Skin epidermis (tissue), 12 donors: ENCODE measurements around the gene CFAP77.

Source experiments
- H3K27ac ChIP-seq, 21 experiments: fragments of 200-600 bp; sonication (generic) in 11 of 21; one replicate each; pipeline ENCODE4 v1.5.0; 2020; ENCODE audit warnings: mild to moderate bottlenecking in 3 of 21, inconsistent platforms in 2 of 21, moderate library complexity in 2 of 21
- H3K4me3 ChIP-seq, 7 experiments: fragments of 200-600 bp; sonication (generic) in 2 of 7; one replicate each; pipeline ENCODE4 v1.5.0; 2020; ENCODE audit warnings: inconsistent platforms in 2 of 7, mild to moderate bottlenecking in 2 of 7, moderate library complexity in 1 of 7

Gene CFAP77

DNA sequence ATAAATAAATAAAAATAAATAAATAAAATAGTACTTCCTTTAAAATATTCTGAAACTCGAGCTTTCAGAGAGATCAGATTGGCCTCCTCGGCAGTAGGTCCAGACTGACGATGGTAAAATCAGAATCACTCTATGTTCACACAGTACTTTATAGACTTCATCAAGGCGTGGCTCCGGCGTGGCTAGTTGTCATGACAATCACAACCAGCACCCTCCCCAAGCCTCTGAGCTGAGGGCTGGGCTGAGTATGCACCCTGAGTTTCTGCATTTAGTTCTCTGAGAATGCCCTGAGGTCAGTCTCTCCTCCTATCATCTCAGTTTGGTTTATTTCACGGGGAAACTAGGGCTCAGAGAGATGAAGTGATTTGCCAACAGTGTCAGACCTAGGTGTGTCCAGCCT is 129.1 kb downstream of the CFAP77 start:
- no peak overlapping the region for H3K4me3 ChIP-seq
- no peak overlapping the region for H3K27ac ChIP-seq

DNA sequence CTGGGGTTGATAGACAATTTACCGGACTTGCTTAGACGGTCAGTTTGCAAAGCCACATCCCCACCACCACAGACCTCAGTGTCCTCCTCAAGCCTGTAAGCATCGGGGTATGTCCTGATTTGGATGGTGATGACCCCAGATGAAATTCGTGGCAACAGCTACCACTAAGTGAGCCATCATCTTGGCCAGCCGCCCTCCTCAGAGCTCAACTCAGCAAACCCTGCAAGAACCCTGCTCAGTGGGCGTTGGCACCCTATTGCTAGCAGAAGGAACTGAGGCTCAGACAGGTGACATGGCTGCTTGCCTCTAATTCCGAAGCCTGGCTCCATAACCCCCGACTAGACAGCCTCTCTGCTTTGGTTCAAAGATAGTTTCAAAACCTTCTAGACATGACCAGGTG is 131.0 kb downstream of the CFAP77 start:
- H3K4me3 ChIP-seq: no peak overlapping the region
- no peak overlapping the region for H3K27ac ChIP-seq

DNA sequence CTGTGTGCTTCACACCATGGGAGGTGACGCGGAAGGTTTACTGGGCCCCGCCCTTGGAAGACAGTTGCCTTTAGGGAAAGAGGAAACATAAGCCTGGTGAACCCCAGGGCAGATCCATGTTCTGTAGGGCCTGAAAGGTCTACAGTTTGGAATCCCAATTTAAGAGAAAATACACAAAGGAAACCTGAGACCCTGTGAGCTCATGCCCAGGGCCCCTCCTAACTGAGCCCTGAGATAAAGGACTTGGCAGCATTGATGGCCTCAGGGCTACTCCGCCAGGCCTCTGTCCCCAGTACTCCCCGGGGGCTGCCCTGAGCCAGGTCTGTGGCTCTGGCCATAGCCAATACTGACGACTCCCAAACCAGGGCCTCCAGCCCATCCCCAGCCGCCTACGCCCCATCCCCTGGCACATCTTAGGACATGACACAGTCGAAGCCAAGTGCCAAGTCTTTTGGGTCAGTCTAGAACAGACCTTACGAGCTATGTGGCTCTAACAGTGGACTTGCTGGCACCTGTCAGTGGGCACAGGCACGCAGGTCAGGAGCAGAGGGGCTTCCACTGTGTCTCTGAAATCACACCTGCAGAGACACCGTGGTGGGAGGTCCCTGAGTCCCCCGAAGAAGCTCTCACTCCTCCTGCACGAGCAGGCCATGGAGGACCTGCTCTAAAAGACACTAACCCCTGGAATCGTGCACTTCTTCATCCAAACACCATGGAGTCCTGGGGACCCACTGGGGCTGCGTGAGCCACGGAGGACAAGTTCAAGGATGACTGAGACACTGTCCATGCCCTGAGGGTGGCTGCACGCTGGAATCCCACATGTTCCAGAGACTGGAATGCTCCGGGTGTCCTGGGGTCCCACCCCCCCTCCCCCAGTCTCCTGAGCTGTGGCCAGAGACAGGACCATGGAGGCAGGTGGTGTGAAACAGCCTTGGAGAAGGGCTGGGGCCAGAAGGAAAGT is 132.1 kb downstream of the CFAP77 start:
- Histone ChIP-seq H3K4me3 (no peak overlapping the region), H3K27ac (no peak overlapping the region)

DNA sequence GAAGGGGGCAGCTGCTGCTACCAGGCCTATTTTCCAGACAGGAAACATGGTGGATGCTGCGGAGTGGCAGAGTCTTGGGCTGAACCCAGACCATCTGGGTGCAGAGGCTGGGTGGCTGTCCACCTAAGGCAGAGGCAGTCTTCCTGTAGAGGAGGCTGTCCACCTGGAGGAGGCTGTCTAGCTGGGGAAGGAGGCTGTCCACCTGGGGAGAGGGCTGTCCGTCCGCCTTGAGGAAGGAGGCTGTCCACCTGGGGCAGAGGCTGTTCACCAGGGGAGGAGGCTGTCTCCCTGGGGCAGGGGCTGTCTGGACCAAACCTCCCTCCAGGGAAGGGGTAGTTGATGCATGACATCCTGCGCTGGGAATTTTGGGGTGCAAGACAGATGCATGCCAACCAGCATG is 133.2 kb downstream of the CFAP77 start:
- Histone ChIP-seq H3K27ac (no peak overlapping the region), H3K4me3 (no peak overlapping the region)

DNA sequence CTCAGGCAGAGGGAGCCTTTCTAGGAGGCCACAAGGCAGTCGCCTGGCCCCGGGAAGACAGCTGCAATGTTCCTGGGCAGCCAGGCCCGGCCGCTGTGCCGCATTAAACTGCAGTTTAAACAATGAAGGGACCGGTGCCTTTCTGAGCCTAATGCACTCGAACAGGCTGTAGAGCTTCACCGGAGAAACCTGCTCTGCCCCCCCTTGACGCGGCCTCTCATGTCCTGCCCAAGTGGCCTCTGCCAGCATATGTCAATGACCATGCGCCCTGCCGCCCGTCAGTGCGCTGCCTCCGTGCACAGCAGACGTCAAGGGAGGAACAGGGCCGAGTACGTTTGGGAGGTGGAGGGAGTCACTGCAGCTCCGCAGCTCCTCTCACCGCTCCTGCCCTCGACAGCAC is 133.9 kb downstream of the CFAP77 start:
- Histone ChIP-seq H3K27ac (no peak overlapping the region), H3K4me3 (no peak overlapping the region)

DNA sequence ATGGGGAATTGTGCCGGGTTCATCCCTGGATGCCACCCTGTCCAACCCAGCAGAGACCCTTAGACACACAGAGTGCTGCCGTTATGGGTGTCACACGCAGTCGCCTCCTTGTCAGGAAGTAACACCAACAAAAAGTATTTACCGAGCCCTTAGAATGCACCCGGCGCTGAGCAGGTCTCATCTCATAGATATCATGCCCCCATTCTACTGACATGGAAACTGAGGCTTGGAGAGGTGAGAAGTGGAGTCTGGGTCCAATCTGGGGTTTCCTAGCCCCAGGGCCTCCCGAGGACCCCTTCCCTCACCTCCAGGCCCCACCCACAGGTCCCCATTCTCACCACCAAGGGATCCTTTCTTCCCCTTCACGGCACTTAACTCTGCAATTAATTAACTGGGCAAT is 135.6 kb downstream of the CFAP77 start:
- no peak overlapping the region for H3K27ac ChIP-seq
- H3K4me3 ChIP-seq: no peak overlapping the region

DNA sequence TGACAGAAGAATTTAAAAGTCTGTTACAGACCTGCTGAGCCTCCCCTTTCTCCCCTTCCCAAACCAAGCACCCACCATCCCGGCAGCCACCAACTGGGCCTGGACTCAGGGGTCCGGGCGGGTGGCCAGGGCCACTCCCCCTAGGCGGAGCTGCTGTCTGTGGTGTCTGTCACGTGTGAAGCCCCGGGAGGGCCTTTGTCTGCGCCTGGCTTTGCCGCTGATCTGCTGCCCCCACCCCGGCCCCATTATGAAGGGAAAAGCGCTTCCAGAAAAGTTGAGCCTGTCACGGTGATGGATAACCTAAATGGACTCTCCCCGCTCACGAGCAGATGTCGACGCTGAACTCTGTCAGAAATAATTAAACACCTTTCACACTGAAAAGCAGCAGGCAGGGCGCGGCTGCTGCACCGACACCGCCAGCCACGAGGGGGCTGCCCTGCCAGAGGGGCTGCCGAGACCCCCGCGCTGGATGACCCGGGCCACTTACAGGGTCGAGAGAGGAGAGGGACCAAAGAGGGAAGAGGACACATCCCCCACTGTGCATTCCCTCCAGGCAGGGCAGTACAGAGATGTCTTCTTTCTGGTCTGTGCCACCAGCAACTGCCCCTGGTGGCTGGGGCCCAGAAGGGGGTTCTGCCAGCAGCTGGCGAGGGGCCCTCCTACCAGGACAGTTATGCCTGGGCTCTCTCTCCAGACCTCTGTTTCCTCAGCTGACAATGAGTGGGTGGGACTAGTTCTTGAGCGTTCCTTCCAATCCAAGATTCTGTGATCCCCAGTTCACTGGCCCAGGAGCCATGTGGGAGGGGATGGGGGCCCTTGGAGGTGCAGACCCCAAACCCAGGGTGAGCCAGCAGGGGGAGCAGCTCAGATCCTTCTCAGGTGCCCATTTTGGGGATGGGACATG is 136.4 kb downstream of the CFAP77 start:
- H3K27ac ChIP-seq: no peak overlapping the region
- H3K4me3 ChIP-seq: no peak overlapping the region

DNA sequence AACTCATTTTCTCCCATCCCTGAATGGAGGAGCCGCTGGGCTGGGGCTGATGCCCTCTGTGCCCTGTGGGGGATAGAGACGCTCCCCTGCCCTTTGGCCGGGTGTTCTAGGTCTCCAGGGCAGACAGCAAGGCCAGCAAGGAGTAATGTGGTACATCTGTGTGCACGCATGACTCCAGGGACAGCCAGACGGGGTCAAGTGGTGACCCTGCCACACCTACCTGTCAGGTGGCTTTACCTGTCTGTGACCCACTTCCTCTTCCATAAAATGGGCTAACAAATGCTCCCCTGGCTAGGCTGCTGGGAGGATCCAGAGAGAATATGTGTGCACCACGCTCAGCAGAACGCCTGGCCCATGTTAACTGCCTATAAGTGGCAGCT is 137.0 kb downstream of the CFAP77 start:
- no peak overlapping the region for H3K4me3 ChIP-seq
- no peak overlapping the region for H3K27ac ChIP-seq

DNA sequence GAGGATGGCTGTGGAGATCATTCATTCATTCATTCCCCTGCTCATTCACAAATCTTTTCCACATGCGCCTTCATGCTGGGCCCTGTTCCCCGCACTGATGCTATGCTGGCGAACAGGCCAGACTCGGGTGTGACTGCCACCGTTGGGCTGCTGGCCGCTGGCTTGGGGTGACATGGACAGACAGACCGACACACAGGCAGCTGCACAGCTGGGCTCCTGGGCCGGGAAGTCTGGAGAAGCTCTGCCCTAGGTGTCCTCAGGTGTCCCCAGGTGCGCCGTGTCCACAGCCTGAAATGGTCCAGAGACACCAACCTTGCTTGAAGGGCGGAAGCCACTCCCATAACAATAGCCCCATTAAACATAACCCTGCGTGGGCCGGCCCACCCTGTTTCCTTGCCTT is 137.4 kb downstream of the CFAP77 start:
- Histone ChIP-seq H3K4me3 (no peak overlapping the region), H3K27ac (no peak overlapping the region)

DNA sequence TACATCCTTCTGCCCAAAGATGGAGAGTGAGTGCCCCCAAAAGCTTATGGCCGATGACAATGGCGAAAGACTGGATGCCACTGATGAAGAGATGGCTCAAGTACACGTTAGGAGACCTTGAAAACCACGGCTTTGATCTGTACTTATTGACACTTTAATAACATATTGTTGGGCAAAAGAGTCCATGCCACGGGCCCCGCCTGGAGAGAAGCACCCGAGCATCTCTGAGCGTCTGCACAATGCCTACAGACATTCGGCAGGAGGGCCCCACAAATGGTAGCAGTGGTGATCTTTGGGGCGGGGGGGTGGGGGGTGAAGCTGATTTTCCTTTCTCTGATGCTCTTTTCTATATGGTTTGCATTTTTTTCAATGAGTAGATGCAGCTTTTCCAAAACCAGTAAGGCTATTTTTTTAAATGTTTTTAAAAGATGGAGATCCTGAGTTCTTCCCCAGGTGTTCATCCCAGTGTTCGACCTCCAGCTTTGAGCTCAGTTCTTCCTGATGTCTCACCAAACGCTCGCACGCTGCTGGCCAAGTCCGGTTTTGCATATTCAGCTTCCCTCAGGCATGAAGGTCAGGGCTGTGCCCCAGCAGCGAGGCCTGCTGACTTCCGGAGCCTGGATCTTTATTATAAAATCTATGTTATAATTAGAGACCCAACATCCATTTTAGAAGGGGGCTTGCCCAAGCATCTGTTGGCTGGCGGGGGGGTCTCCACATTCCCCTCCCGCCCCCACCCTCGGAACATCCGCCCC is 138.1 kb downstream of the CFAP77 start:
- no peak overlapping the region for H3K4me3 ChIP-seq
- no peak overlapping the region for H3K27ac ChIP-seq

DNA sequence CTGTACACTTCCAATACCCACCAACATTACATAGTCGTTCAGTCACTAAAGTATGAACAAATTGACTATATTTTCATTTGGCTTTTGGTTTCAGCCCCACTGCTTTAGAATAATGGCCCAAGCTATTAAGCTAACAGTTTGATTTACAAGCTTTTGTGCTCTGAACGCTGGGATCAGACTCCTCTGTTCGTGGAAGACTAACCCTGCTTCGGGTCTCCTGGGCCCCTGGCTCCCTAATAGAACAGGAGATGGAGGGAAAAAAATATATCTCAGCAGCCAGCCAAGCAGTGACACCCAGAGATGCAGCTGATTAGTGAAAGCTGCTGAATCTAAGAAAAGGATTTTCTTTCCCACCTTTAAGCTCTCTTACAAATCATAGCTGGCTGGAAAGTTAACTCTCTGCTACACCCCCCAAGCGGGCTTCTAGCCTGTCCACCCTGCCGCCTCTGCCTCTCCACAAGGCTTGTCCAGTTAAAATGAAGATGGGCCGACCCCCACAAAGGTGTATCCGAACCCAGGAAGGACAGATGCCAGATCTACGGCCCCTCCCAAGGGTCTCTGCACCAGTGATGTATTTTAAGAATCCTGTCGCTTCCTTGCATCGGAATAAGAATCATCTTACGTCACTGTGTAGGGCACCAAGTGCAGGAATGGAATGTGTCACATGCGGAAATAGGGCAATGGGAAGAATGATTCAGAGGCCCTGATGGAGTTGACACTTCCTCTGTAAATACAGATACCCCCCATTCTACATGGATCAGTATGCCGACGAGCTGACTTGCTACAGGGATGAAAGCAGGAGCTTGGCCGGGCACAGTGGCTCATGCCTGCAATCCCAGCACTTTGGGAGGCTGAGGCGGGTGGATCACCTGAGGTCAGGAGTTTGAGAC is 139.0 kb downstream of the CFAP77 start:
- H3K27ac ChIP-seq: no peak overlapping the region

DNA sequence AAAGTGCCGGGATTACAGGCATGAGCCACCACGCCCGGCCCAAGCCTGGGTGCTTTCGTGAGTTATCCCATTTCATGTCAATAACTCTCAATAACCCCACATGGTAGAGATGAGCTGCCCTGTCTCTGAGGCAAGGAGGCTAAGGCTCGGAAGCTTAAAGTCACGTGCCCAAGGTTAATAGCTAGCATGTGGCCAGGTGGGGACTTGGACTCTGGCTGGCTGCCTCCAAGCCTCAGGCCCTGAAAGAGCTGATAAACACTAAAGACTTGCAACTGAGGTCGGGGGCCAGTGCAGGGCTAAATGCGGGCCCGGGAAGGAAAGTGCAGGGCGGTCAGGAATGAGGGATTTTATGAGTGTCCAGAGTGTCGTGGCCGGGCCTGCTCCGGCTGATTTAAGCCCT is 141.5 kb downstream of the CFAP77 start:
- Histone ChIP-seq H3K4me3 (no peak overlapping the region), H3K27ac (no peak overlapping the region)

More for the DNA sequence above, 139.0 kb downstream of the CFAP77 start:
- H3K4me3 ChIP-seq: no peak overlapping the region

DNA sequence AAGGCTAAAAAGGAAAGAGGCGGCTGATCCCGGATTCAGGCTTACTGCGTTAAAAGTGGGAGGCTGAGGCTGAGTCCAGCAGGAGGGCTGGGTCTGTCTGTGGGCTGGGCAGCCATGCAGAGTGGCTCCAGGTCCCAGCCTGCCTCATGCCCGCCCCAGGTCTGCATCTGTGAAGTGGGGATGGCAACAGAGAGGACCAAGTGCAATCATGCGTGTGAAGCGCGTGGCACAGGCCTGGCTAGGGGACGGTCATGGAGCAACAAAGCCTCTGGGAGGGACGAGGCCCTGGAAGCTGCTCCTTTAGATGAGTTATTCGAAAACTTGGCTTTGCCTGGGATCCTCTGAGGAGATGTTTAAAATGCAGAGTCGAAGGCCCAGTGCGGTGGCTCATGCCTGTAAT is 142.0 kb downstream of the CFAP77 start:
- no peak overlapping the region for H3K27ac ChIP-seq

DNA sequence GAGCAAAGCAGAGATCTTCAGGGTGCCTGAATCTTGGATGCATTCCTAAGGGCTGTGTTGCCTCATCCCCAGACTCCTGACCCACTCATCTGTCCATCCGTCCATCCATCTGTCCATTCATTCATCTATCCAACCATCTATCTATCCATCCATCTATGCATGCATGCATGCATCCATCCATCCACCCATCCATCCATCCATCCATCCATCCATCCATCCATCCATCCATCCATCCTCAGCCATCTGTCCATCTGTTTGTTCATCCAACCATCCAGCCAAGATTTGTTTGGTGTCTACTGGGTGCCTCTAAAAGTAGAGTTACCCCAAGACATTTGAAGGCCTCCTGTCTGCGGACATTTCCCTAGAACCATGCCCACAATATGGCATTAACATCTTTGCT is 144.7 kb downstream of the CFAP77 start:
- Histone ChIP-seq H3K4me3 (no peak overlapping the region), H3K27ac (no peak overlapping the region)

More for the DNA sequence above, 142.0 kb downstream of the CFAP77 start:
- no peak overlapping the region for H3K4me3 ChIP-seq

DNA sequence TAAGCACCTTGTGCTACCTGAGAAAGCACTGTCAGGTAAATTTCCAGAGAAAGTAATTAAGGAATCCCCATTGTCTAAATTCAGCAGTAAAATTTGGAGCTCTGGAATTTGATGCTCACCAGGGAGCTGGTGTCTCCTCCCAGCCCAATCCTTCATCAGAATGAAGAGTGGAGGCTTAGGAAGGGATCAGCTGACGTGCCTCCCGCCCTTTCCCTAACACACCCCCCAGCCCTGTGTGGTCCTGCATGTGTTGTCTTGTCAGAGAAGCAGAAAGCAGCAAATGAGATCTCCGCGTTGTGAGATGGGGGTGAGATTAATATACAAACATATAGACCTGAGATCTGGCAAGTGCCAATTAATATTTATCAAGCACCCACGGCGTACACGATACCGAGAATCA is 145.5 kb downstream of the CFAP77 start:
- H3K27ac ChIP-seq: no peak overlapping the region
- no peak overlapping the region for H3K4me3 ChIP-seq

DNA sequence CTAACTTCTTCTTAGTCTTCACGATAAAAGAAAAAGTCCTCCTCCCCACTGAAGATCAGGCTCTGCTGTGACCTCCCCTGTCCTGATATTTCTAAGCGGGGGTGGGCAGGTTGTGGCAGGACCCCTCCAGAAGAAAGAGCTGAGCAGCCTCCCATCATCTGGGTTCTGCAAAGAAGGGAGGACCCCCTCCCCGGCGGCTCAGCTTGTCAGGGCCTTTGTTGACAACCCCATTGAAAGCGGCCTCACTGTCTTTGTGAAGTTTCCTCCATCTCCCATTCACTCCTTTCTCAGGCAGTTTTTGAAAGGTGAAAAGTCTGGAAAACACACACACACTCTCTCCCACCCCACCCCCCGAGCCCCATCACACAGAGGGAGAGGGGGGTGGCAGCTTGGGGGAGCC is 146.2 kb downstream of the CFAP77 start:
- Histone ChIP-seq H3K4me3 (no peak overlapping the region), H3K27ac (no peak overlapping the region)

DNA sequence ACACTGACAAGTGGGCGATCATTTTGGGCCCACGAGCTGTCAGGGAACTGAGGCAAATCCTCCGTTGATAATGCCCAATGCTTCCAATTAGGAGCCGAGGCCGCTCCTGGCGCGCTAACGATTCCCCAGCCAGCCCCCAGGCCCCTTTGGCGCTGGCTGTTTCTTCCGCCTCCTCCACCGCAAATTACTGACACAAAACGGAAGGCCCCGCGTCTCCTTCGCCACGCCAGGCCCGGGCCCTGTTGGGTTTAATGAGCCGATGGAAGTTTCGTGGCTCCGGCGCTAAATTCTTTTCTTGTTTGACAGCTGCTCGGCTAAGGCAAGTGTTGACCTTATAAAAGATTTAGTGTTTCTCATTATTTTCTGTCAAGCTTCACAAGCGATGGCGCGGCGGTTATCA is 146.7 kb downstream of the CFAP77 start:
- H3K27ac ChIP-seq: no peak overlapping the region
- H3K4me3 ChIP-seq: no peak overlapping the region

DNA sequence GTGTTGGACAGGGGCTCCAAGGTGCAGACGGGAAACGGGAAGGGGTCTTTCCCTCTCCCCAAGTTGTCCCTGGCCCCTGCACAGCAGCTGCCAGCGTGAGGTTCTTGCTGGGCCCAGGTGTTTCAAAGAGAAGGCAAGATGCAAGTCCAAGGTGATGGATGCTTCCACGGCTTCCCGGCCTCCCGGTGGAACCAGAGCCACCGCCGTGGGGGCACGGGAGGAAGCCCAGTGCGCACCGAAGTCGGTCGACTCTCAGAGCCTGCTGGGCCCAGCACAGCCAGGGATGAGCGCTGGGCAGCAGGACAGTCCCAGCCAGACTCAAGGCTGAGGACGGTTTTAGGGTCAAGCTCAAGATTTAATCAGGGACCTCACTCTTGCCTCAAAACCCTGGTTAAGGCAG is 147.1 kb downstream of the CFAP77 start:
- no peak overlapping the region for H3K4me3 ChIP-seq
- H3K27ac ChIP-seq: no peak overlapping the region

DNA sequence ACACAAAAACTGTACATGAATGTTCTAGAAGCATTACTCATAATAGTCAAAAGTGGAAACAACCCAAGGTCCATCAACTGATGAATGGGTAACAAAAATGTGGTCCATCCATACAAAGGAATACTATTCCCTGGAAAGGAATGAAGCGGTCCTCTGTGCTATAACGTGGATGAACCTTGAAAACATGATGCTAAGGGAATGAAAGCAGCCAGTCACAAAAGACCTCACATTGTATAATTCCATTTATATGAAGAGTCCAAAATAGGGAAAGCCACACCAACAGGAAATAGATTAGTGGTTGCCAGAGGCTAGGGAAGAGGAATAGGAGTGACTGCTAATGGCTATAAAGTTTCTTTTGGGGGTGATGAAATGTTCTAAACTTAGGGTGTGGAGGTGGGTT is 149.7 kb downstream of the CFAP77 start:
- no peak overlapping the region for H3K4me3 ChIP-seq
- H3K27ac ChIP-seq: no peak overlapping the region
